HCT116 (cell line): Measurements from ENCODE around the gene DVL2.

Source experiments
- CTCF ChIP-seq, 3 experiments: fragments of 200-600 bp in 1 of 3; sonication (generic) in 1 of 3; IDR thresholded peaks in 2 of 3; conservative IDR thresholded peaks in 1 of 3; 2 replicates each; pipeline ENCODE4 v1.5.1; 2012 to 2017; ENCODE audit warnings: low read depth in 2 of 3, low read length in 2 of 3, antibody characterized with exemption in 1 of 3, borderline replicate concordance in 1 of 3, control low read depth in 1 of 3, mild to moderate bottlenecking in 1 of 3, mixed read lengths in 1 of 3, mixed run types in 1 of 3, moderate library complexity in 1 of 3; ENCODE audit not compliant: insufficient read depth in 1 of 3
- EGR1 ChIP-seq: IDR thresholded peaks from 2 replicates; pipeline ENCODE4 v1.6.1; 2012; ENCODE audit warnings: low read depth
- ELF1 ChIP-seq: IDR thresholded peaks from 2 replicates; pipeline ENCODE4 v1.6.1; 2012; ENCODE audit warnings: low read depth, borderline replicate concordance
- EZH2 ChIP-seq: fragments of 200-600 bp; sonication (generic); IDR thresholded peaks from 2 replicates; pipeline ENCODE4 v1.6.1; 2017; ENCODE audit warnings: antibody characterized with exemption, mixed run types
- EZH2phosphoT487 ChIP-seq: fragments of 200-600 bp; IDR thresholded peaks from 2 replicates; pipeline ENCODE4 v1.6.1; 2018; ENCODE audit warnings: antibody characterized with exemption, borderline replicate concordance
- POLR2A ChIP-seq: IDR thresholded peaks from 2 replicates; pipeline ENCODE4 v1.7.0; 2011; ENCODE audit warnings: borderline replicate concordance; ENCODE audit not compliant: insufficient read depth, insufficient read length; ENCODE audit errors: extremely low read depth
- RAD21 ChIP-seq: IDR thresholded peaks from 2 replicates; pipeline ENCODE4 v1.6.1; 2012; ENCODE audit warnings: low read depth, mild to moderate bottlenecking
- SRF ChIP-seq: IDR thresholded peaks from 2 replicates; pipeline ENCODE4 v1.6.1; 2012; ENCODE audit warnings: low read depth
- YY1 ChIP-seq: IDR thresholded peaks from 2 replicates; pipeline ENCODE4 v1.6.1; 2011; ENCODE audit warnings: low read length, low read depth, moderate library complexity, mild to moderate bottlenecking; ENCODE audit not compliant: insufficient replicate concordance; ENCODE audit errors: extremely low read depth
- ZFX ChIP-seq: fragments of 450-650 bp; IDR thresholded peaks from 2 replicates; pipeline ENCODE4 v1.6.1; 2017

GRCh38 chr17:7283471-7284216 lies 49.3 kb upstream of the DVL2 start:
- TF ChIP-seq CTCF (IDR thresholded peaks at IDR 0.05 in 2 of 3, conservative IDR thresholded peaks at IDR 0.05 in 1 of 3; ENCODE audit: borderline replicate concordance in 1 of 3, insufficient read depth in 1 of 3, low read depth in 2 of 3, low read length in 2 of 3) (no peak), RAD21 (no peak), SRF (no peak), EGR1 (no peak), EZH2 (no peak), POLR2A (no peak), EZH2phosphoT487 (no peak), YY1 (no peak), ZFX (no peak), ELF1 (no peak)
